GM21423 (cell line): ENCODE measurements around the gene CFL1.

Experiments used
- ATAC-seq: cut with Tn5 transposase; IDR thresholded peaks from one replicate; pipeline ENCODE4 v1.9.1; 2021; ENCODE audit warnings: mild to moderate bottlenecking, moderate library complexity; ENCODE audit not compliant: unreplicated experiment

The CFL1 gene

GRCh38 chr11:65870706-65871681, 13.0 kb upstream of the CFL1 start:
- ATAC-seq, result no peak

GRCh38 chr11:65870307-65870658, 12.3 kb upstream of the CFL1 start:
- no peak for ATAC-seq

GRCh38 chr11:65869643-65870306, 11.8 kb upstream of the CFL1 start:
- ATAC-seq, result no peak

GRCh38 chr11:65868907-65869306, 10.9 kb upstream of the CFL1 start:
- ATAC-seq, result no peak

- ATAC-seq, result no peak
These were observed 10.2 kb upstream of the CFL1 start for GRCh38 chr11:65868076-65868667.

- ATAC-seq, result no peak
These were observed 9.5 kb upstream of the CFL1 start for GRCh38 chr11:65867284-65868071.

GRCh38 chr11:65866509-65867283, 8.7 kb upstream of the CFL1 start:
- ATAC-seq, result no peak

- ATAC-seq, result no peak
These were observed 7.7 kb upstream of the CFL1 start for GRCh38 chr11:65865550-65866172.

- ATAC-seq, result no peak
These were observed 6.9 kb upstream of the CFL1 start for GRCh38 chr11:65864706-65865471.

- no peak for ATAC-seq
These were observed 6.1 kb upstream of the CFL1 start for GRCh38 chr11:65863889-65864705.

GRCh38 chr11:65862941-65863888, 5.2 kb upstream of the CFL1 start:
- no peak for ATAC-seq

- no peak for ATAC-seq
These were observed 4.3 kb upstream of the CFL1 start for GRCh38 chr11:65862191-65862735.

GRCh38 chr11:65861533-65862183, 3.7 kb upstream of the CFL1 start:
- no peak for ATAC-seq

GRCh38 chr11:65861165-65861505, 3.2 kb upstream of the CFL1 start:
- no peak for ATAC-seq

- ATAC-seq, result no peak
These were observed 2.5 kb upstream of the CFL1 start, which contains the start of gene MUS81 for GRCh38 chr11:65860278-65861164. Gene MUS81 (plus strand): TSS chr11:65860433. CDS start chr11:65860754, 321 bp downstream.
